ENCODE data around the gene RAI1.

- TF ChIP-seq CTCF (IDR thresholded peaks at IDR 0.05), result no peak
- TF ChIP-seq POLR2A (IDR thresholded peaks at IDR 0.05), result no peak
Measured at GRCh38 chr17:17772231-17772630, 91.0 kb downstream of the RAI1 start.

All from lower leg skin (tissue), 3 donors.